ENCODE results near the gene SOWAHC.

DNA sequence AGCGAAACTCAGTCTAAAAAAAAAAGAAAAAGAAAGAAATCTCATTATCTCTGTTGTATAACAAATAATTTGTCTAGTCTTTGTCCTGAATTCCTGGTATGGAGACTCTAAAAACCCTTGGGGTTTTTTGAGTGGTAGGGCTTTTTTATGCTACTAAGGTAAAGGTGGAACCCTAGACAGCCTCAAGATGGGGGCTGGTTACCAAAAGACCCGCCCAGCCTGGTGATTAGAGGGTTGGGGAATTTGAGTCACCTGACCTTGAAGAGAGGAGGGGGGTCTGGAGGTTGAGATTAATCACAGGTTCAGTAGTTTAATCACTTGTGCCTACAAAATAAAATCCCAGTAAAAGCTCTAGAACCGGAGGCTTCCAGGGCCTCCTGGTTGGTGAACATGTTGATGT lies 17.6 kb downstream of the SOWAHC start:
- no peak for TF ChIP-seq POLR2A (IDR thresholded peaks at IDR 0.05)
- no peak for TF ChIP-seq CTCF (IDR thresholded peaks at IDR 0.05)
- no peak for TF ChIP-seq POLR2AphosphoS5 (IDR thresholded peaks at IDR 0.05)
